AG20443 (cell line): ENCODE results near the gene KMT2B.

Experiments used
- DNase-seq: peaks from one replicate; pipeline ENCODE4 v3.0.0; 2012; ENCODE audit warnings: low spot score, mixed read lengths

The KMT2B gene

DNA sequence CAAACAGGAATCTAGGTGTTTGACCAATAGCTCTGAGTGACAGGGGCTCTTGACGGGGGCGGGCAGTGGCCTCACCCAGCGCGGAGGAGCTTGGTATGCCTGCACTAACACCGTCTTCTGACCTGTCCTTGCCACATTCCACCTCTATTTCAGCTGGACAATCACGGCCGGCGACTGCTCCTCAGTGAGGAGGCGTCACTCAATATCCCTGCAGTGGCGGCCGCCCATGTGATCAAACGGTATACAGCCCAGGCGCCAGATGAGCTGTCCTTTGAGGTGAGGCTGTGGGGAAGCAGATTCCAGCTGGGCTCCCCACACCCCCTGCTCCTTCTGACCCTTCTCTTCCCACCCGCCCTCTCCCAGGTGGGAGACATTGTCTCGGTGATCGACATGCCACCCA, 62.3 kb downstream of the KMT2B start:
- no peak for DNase-seq

DNA sequence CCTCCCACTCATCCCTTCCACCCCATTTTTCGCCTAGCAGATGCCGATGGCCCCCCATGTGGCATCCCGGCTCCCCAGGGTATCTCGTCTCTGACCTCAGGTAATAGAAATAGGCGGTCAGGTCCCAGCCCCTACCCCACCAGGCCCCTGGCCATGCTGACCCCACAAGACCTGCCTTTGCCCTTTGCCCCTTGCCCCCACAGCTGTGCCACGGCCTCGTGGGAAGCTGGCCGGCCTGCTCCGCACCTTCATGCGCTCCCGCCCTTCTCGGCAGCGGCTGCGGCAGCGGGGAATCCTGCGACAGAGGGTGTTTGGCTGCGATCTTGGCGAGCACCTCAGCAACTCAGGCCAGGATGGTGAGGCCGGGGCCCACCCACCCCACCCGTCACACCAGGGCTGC, 62.9 kb downstream of the KMT2B start:
- DNase-seq, result no peak

DNA sequence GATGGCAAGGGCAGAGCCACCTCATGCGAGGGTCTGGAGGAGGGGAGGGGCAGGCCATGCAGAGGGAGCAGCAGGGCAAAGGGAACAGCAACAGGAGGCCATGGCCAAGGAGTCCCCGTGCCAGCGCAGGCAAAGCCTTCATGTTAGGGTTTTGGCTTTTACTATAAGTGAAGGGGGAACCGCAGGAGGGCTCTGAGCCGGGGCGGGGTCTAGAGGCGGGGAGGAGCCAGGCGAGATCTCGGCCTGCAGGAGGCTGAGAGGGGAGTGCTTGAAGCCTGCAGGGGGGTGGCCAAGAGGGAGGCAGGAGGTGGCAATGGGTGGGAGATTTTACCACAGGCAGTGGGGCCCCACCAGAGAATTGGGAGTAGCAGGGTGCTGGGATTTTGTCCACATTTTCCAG, 63.8 kb downstream of the KMT2B start:
- DNase-seq, result no peak

DNA sequence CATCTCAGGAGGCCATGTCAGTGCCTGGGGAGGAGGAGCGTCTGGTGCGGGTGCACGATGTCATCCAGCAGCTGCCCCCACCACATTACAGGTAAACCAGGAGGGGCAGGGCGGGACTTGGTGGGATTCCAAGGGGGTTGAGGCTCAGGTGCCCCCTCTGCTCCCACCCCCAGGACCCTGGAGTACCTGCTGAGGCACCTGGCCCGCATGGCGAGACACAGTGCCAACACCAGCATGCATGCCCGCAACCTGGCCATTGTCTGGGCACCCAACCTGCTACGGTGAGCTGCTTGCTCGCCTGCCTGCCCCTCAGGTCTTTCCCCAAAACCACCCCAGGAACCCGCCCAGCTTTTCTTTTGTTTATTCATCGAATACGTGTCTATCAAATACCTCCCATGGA, 64.8 kb downstream of the KMT2B start:
- no peak for DNase-seq

DNA sequence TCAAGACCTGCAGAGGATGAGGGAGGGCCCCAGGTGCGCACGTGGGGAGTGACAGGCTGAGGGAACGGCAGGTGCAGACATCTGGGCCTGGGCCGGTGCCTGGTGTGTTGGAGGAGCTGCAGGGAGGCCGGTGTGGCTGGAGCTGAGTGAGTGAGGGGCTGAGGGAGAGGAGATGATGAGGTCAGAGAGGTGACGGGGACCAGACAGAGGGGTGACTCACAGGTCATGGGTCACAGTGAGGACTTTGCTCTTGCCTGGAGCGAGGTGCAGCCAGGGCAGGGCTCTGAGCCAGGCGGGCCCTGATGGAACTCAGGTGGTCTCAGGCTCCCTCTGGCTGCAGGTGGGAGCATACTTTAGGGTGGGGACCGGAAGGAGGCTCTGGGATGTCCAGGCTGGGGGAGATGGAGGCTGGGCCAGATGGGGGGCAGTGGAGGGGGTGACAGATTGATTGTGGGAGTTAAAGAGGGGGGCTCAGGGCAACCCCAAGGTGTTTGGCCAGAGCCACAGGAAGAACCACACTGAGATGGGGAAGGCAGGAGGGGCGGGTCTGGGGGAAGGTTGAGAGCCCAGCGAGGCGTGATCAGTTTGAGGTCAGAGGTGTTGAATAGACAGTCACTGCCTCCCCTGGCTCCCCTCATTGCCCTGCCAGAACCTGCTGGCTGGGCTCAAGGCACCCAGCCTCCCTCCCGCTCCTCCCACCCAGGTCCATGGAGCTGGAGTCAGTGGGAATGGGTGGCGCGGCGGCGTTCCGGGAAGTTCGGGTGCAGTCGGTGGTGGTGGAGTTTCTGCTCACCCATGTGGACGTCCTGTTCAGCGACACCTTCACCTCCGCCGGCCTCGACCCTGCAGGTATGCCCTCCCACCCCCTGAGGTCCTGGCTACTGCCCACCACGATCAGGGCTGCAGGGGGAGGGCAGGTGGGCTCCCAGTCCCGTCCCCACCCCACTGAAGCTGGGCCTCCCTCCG, 65.9 kb downstream of the KMT2B start:
- DNase-seq, result no peak

DNA sequence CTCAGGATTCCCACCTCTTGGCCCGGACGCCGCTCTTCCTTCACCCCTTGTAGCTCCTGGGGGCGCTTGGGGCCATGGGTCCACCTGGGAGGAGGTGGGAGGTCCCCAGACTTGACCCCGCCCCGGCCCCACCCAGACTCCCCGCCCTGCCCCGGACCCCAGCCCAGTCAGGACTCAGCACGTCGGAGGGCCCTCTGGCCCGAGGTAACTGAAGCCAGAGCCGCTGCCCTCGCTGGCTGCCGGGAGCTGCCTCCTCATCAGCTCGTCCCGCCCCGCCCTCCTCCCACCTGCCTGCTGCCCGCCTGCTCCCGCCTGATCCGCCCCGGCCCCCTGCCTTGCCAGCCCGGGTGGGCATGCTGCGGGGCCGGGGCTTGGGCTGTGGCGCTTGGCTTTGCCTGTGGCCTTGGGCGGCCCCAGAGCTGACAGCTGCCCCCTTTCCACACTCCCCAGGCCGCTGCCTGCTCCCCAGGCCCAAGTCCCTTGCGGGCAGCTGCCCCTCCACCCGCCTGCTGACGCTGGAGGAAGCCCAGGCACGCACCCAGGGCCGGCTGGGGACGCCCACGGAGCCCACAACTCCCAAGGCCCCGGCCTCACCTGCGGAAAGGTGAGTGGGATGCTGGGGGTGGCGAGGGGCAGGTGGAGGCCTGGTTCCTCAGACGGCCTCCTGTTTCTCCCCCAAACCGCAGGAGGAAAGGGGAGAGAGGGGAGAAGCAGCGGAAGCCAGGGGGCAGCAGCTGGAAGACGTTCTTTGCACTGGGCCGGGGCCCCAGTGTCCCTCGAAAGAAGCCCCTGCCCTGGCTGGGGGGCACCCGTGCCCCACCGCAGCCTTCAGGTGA, 66.9 kb downstream of the KMT2B start:
- DNase-seq, result no peak

DNA sequence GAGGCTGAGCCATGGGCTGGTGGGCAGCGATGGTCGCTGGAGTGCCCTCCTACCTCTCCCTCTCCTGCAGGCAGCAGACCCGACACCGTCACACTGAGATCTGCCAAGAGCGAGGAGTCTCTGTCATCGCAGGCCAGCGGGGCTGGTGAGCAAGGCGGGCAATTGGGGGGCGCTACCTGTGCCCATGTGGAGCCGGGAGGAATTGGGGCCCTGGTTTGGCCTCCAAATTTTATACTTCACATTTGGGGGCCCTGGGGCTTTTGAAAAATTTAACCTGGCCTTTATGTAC, 67.5 kb downstream of the KMT2B start:
- DNase-seq, result no peak

DNA sequence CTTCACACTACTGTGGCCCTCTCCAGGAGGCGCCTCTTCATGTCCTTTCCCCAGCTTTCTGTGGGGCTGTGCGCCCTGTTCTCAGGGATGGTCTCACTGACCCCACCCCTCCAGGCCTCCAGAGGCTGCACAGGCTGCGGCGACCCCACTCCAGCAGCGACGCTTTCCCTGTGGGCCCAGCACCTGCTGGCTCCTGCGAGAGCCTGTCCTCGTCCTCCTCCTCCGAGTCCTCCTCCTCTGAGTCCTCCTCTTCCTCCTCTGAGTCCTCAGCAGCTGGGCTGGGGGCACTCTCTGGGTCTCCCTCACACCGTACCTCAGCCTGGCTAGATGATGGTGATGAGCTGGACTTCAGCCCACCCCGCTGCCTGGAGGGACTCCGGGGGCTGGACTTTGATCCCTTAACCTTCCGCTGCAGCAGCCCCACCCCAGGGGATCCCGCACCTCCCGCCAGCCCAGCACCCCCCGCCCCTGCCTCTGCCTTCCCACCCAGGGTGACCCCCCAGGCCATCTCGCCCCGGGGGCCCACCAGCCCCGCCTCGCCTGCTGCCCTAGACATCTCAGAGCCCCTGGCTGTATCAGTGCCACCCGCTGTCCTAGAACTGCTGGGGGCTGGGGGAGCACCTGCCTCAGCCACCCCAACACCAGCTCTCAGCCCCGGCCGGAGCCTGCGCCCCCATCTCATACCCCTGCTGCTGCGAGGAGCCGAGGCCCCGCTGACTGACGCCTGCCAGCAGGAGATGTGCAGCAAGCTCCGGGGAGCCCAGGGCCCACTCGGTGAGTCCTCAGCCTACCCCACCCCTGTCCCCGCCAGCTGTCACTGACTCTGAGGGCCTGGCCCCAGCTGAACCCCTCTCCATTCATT, 68.7 kb downstream of the KMT2B start:
- no peak for DNase-seq

DNA sequence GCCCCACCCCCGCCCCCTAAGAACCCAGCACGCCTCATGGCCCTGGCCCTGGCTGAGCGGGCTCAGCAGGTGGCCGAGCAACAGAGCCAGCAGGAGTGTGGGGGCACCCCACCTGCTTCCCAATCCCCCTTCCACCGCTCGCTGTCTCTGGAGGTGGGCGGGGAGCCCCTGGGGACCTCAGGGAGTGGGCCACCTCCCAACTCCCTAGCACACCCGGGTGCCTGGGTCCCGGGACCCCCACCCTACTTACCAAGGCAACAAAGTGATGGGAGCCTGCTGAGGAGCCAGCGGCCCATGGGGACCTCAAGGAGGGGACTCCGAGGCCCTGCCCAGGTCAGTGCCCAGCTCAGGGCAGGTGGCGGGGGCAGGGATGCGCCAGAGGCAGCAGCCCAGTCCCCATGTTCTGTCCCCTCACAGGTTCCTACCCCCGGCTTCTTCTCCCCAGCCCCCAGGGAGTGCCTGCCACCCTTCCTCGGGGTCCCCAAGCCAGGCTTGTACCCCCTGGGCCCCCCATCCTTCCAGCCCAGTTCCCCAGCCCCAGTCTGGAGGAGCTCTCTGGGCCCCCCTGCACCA, 69.5 kb downstream of the KMT2B start:
- no peak for DNase-seq
